Small intestine (tissue), 7 donors: Measurements from ENCODE around the gene ELAVL4. TPM values are rescaled to one million over a fixed set of nuclear protein-coding genes. Genes with fewer than 3 reads are reported as not detected.

Experiments
- DNase-seq, 2 donors: peaks; one replicate each; pipeline versions ENCODE4 v3.0.0 to v3.0.0-alpha.2; 2013
- FAIRE-seq: peaks from 2 replicates; lab custom pipeline; 2012; peaks lifted over from hg19 to GRCh38; lab: Jason Lieb, UNC
- H3K27ac ChIP-seq, 3 donors: one replicate each; pipeline ENCODE4 v1.5.1; 2013; ENCODE audit warnings: low read length in 2 of 3, mild to moderate bottlenecking in 2 of 3, control low read depth in 1 of 3, inconsistent platforms in 1 of 3, low read depth in 1 of 3, moderate library complexity in 1 of 3
- H3K27me3 ChIP-seq, 3 donors: one replicate each; pipeline ENCODE4 v1.6.1; 2013; ENCODE audit warnings: low read length in 3 of 3, inconsistent platforms in 1 of 3; ENCODE audit not compliant: control insufficient read depth in 3 of 3, insufficient read depth in 3 of 3
- H3K36me3 ChIP-seq, 3 donors: one replicate each; pipeline ENCODE4 v1.6.1; 2013; ENCODE audit warnings: low read length in 3 of 3, inconsistent platforms in 1 of 3, low read depth in 1 of 3, mild to moderate bottlenecking in 1 of 3, moderate library complexity in 1 of 3; ENCODE audit not compliant: control insufficient read depth in 3 of 3, insufficient read depth in 2 of 3
- H3K4me1 ChIP-seq, 3 donors: one replicate each; pipeline ENCODE4 v1.6.1; 2013; ENCODE audit warnings: low read length in 2 of 3, inconsistent platforms in 1 of 3, low read depth in 1 of 3, mild to moderate bottlenecking in 1 of 3, moderate library complexity in 1 of 3; ENCODE audit not compliant: control insufficient read depth in 3 of 3, insufficient read depth in 2 of 3
- H3K4me3 ChIP-seq, 3 donors: one replicate each; pipeline ENCODE4 v1.5.1; 2013; ENCODE audit warnings: low read length in 3 of 3, control low read depth in 1 of 3, inconsistent platforms in 1 of 3, low read depth in 1 of 3, mild to moderate bottlenecking in 1 of 3, moderate library complexity in 1 of 3
- H3K9me3 ChIP-seq, 2 donors: one replicate each; pipeline ENCODE4 v1.6.1; 2013; ENCODE audit warnings: low read depth in 1 of 2, low read length in 1 of 2; ENCODE audit not compliant: control insufficient read depth in 2 of 2, insufficient read depth in 1 of 2
- WGBS, 3 donors: extraction: QIAGEN DNeasy Blood & Tissue Kit; methylation state at CpG; one replicate each; pipeline ENCODE4 v1.1.7; 2013; 5-methylcytosine and 5-hydroxymethylcytosine counted together
- polyA plus RNA-seq, 4 donors: library from polyadenylated mRNA; stranded (reverse) in 3 of 4; unstranded in 1 of 4; fragments of 200-250 nt in 3 of 4; fragments of 120-200 nt in 1 of 4; gene quantifications; one replicate each; pipeline versions ENCODE4 v1.2.1 to v1.2.3, GENCODE V29; 2013
- donor health status: healthy with polysubstance abuse.
- donor health status: control.
- donor health status: control.
- donor health status: Bipolar disorder and iron deficiency.
- donor health status: healthy.

ELAVL4 gene
- polyA plus RNA-seq, 4 donors, result 2.2 to 7.5 TPM; not detected in 2

DNA sequence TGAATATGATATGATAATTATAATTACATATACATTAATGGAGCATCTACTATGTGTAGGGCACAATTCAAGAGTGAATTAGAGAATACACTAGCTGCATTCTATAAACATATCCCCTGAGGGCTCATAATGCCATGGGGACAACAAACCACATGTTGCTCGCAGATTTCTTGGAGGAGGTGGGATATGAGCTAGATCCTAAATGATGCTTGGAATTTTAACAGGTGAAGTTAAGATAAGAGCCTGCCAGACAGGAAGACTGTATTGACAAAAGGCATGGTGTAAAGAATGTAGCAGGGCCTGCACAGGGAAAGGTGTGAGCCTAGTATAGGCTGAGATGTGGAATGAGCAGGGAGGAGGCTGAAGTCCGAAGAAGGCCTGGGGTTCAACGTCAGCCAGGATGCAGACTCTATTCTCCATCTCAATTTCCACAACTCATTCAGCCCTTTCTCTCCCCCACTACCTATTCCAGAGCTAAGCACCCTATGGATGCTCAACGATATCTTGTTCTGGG is 120.2 kb downstream of the ELAVL4 start:
- FAIRE-seq (no peak), DNase-seq (no peak)
- Histone ChIP-seq H3K4me1 (no peaks in the 10 kb centered on the region), H3K27me3 (no peaks in the 10 kb centered on the region), H3K4me3 (no peak overlapping the region), H3K9me3 (peaks cover 0 to 8% of the 10 kb centered on the region in 2 donors), H3K27ac (no peak overlapping the region), H3K36me3 (no peaks in the 10 kb centered on the region)
- WGBS, 3 donors, result 34 to 66% (median 65%) methylated on average over 4 of the region's 4 CpGs

DNA sequence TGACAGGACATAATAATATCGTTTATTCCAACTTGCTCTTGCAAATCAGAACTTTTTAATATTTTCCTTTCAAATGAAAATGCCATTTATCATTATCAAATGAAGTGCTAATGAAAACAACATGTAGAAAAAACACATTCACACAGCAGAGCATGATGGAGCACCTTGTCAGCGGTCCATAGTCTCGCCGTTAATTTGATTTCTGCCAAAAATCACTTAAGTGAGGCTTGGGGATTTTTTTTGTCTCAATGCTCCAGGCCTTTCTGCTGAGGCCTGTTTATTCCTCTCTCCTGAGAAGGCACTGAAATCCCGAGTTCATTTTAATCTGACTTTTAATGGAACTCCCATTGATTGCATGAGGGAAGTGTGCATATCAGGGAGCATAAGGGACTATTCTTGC is 122.5 kb downstream of the ELAVL4 start:
- no peaks in the 10 kb centered on the region for H3K9me3 ChIP-seq
- FAIRE-seq (no peak), DNase-seq (no peak)
- no peaks in the 10 kb centered on the region for H3K27me3 ChIP-seq
- no peaks in the 10 kb centered on the region for H3K4me1 ChIP-seq
- H3K36me3 ChIP-seq, result no peaks in the 10 kb centered on the region
- WGBS, 3 donors, result 69 to 75% (median 70%) methylated on average over 5 of the region's 5 CpGs
- H3K4me3 ChIP-seq, result no peak overlapping the region
- no peak overlapping the region for H3K27ac ChIP-seq

DNA sequence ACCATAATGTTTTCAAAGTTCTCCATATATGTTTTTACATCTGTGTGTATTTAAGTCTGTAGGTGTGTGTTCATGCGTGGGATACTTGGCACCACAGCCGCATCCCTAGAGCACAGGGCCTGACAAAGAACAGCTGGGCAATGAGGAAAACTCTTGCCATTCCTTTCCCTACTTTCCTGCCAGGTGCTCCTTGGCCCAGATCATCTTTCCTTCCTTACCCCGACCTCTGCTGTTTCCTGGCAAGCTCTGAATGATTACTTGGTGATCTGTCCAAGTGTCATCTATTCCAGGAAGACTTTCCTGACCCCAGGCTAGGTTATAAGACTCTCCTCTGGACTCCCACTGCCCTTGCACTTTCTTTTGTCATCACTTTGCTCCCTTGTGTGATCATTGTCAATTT is 123.6 kb downstream of the ELAVL4 start:
- Histone ChIP-seq H3K36me3 (no peaks in the 10 kb centered on the region), H3K9me3 (no peaks in the 10 kb centered on the region), H3K27me3 (no peaks in the 10 kb centered on the region), H3K4me1 (no peaks in the 10 kb centered on the region), H3K27ac (no peak overlapping the region), H3K4me3 (no peak overlapping the region)
- 45 to 64% (median 63%) methylated on average over 3 of the region's 3 CpGs for WGBS, 3 donors
- no peak for FAIRE-seq
- no peak for DNase-seq

DNA sequence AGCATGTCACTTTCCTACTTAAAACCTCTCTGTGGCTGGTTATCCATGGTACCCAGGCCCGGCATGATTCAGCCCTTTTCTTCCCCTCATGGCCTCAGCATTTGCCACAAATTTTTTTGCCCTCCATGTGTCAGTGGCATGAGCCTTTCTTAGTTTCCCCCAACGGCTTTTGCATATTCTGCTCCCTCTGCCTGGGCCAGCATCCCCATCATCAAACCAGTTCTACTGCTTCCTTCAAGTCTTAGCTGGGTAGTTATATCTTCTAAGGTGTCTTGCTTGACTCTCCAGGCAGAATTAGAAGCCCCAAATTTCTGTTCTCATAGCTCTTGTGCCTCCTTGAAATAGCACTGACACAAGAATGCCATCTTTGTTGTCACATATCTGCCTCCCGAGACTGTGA is 127.9 kb downstream of the ELAVL4 start:
- 60 to 67% (median 60%) methylated on average over 3 of the region's 3 CpGs for WGBS, 3 donors
- Histone ChIP-seq H3K27ac (no peak overlapping the region), H3K4me1 (no peaks in the 10 kb centered on the region), H3K36me3 (no peaks in the 10 kb centered on the region), H3K27me3 (no peaks in the 10 kb centered on the region), H3K4me3 (no peak overlapping the region), H3K9me3 (no peaks in the 10 kb centered on the region)
- no peak for FAIRE-seq
- DNase-seq, result no peak

DNA sequence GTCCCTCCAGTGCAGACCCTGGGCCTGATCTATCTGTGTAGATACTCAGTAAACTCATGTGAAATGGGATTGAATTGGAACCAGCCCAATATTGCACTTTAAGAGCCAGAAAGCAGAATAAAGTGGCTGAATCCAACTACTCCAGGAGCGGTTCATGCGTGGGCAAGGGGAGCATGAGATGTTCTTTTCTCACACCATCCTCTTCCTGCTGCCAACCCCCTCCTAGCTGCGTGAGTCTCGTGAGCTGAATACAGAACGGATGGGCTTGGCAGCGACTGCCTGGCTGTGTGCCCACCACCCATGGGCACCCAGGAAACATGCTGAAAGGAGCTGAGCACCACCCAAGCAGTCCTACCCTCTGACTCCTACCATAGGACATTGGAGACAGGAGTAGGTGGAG is 128.3 kb downstream of the ELAVL4 start:
- Histone ChIP-seq H3K9me3 (no peaks in the 10 kb centered on the region), H3K36me3 (no peaks in the 10 kb centered on the region), H3K27me3 (no peaks in the 10 kb centered on the region), H3K4me3 (no peak overlapping the region), H3K27ac (no peak overlapping the region), H3K4me1 (no peaks in the 10 kb centered on the region)
- no peak for DNase-seq
- no peak for FAIRE-seq
- WGBS, 3 donors, result 76 to 84% (median 79%) methylated on average over 6 of the region's 6 CpGs

DNA sequence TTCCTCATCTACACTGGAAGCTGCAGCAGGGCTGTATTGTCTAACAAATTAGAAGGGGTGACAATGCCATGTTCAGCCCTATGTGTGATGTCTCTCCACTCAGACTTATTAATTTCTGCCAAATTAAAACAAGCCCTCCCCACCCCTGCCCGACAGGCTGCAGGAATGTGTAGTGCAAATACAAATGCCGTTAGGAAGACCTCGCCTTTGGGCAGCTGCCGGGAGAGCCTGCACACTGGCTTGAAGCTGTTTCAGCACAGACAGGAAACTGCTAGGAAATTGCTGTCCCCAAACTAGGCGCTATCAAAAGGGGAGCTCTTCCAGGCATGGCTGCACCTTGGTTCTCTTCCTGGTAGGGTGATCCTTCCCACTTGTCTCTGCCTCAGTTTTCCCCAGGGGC is 135.2 kb downstream of the ELAVL4 start:
- FAIRE-seq, result no peak
- 20 to 36% (median 21%) methylated on average over 5 of the region's 5 CpGs for WGBS, 3 donors
- H3K27ac ChIP-seq, result no peak overlapping the region

DNA sequence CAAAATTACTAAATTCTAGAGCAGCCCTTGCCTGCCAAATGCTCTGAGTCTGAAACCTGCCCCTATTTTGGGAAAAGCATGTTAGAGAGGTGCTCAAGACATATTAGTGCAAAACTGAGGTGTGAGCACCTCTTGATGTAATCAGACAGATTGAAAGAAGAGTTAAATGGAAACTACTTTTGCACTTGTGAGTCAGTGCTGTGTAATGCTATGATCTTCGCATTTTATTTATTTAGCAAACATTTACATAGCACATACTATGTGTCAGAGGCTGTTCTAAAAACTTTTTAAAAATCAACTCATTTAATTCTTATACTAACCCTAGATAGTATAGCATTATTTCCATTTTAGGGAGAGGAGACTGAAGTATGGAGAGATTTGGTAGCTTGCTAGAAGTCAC is 138.1 kb downstream of the ELAVL4 start:
- DNase-seq (no peak), FAIRE-seq (no peak)
- no peak overlapping the region for H3K27ac ChIP-seq
- H3K4me1 ChIP-seq, result no peaks in the 10 kb centered on the region
- WGBS, 3 donors, result 13 to 36% (median 23%) methylated on average over 1 of the region's 1 CpG
- H3K4me3 ChIP-seq, result no peak overlapping the region
- no peaks in the 10 kb centered on the region for H3K9me3 ChIP-seq
- no peaks in the 10 kb centered on the region for H3K36me3 ChIP-seq
- H3K27me3 ChIP-seq, result peaks cover 0 to 6% (median 5%) of the 10 kb centered on the region in 3 donors

More for the DNA sequence above, 135.2 kb downstream of the ELAVL4 start:
- no peaks in the 10 kb centered on the region for H3K9me3 ChIP-seq
- H3K4me3 ChIP-seq, result no peak overlapping the region
- H3K4me1 ChIP-seq, result no peaks in the 10 kb centered on the region
- H3K36me3 ChIP-seq, result no peaks in the 10 kb centered on the region
- no peaks in the 10 kb centered on the region for H3K27me3 ChIP-seq
- no peak for DNase-seq

DNA sequence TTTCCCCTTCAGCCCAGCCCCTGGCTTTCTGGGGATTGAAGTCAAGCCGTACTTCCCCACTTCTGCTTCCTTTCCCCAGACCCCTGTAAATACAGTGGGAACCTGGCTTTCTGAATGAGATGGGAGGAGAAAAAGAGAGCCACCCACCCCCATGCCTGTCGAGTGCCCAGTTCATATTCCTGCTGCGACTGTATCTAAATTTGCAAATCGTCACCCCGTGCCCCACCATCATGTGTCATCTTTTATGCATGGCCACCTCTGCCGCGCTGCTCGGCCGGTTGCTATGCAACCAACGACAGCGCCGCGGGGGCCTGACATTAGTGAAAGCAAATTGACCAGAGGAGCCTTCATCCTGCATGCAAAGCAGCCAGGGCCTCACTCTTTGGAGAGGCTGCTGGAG is 143.0 kb downstream of the ELAVL4 start:
- 4 to 18% (median 11%) methylated on average over 13 of the region's 13 CpGs for WGBS, 3 donors

DNA sequence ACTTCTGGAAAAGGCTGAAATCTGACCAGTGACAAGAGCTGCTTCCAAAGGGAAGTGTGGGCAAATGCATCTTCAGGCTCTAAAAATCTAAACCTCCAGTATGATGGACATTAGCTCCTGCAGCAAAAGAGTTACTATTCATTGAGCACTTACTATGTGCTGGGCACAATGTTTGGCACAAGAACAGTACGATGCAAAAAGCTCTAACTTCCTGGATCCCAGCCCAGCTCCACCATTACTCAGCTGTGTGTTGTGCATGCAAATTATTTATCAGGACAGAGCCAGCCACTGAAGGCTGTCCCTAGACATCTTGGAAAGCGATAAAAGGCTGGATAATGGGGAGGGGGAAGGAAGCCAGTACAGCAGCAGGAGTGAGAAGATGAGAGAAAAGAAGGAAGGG is 143.5 kb downstream of the ELAVL4 start:
- Histone ChIP-seq H3K27ac (no peak overlapping the region), H3K27me3 (peaks cover 0 to 6% (median 5%) of the 10 kb centered on the region in 3 donors), H3K4me1 (no peaks in the 10 kb centered on the region), H3K4me3 (no peak overlapping the region), H3K9me3 (no peaks in the 10 kb centered on the region), H3K36me3 (no peaks in the 10 kb centered on the region)
- no peak for DNase-seq
- no peak for FAIRE-seq
- 59 to 76% (median 66%) methylated on average over 2 of the region's 2 CpGs for WGBS, 3 donors

More for the DNA sequence above, 143.0 kb downstream of the ELAVL4 start:
- Histone ChIP-seq H3K9me3 (no peaks in the 10 kb centered on the region), H3K4me1 (no peaks in the 10 kb centered on the region), H3K27me3 (peaks cover 0 to 6% (median 5%) of the 10 kb centered on the region in 3 donors), H3K27ac (no peak overlapping the region), H3K4me3 (no peak overlapping the region), H3K36me3 (no peaks in the 10 kb centered on the region)
- FAIRE-seq (no peak), DNase-seq (peak in 1 of 2 donors; percentile 5)
